Calu3 (cell line): ENCODE results near the gene GAA. TPM values are rescaled to one million over a fixed set of nuclear protein-coding genes. Genes with fewer than 3 reads are reported as not detected.

Source experiments
- BruUV-seq: library from RNA; stranded (reverse); fragments of 400-500 nt; replicated peaks from 2 replicates; lab custom pipeline; 2021; lab: Mats Ljungman, UMichigan
- CTCF ChIA-PET: fragments of 300-600 bp; sonication (Branson Sonifier 250); formaldehyde crosslinking; loops from one replicate; lab custom pipeline; 2022; ENCODE audit warnings: antibody characterized with exemption; lab: Charles Lee
- DNase-seq: peaks from one replicate; pipeline ENCODE4 v3.0.0; 2022
- H3K27ac Mint-ChIP-seq: one replicate; pipeline ENCODE4 v1.8.0; 2022; ENCODE audit warnings: mixed read lengths; ENCODE audit not compliant: unreplicated experiment
- H3K27me3 Mint-ChIP-seq: one replicate; pipeline ENCODE4 v1.8.0; 2022; ENCODE audit warnings: mixed read lengths; ENCODE audit not compliant: unreplicated experiment
- H3K36me3 Mint-ChIP-seq: one replicate; pipeline ENCODE4 v1.8.0; 2022; ENCODE audit warnings: mild to moderate bottlenecking, moderate library complexity, mixed read lengths; ENCODE audit not compliant: insufficient read depth, unreplicated experiment
- H3K4me1 Mint-ChIP-seq: one replicate; pipeline ENCODE4 v1.8.0; 2022; ENCODE audit warnings: mild to moderate bottlenecking, low read depth, mixed read lengths; ENCODE audit not compliant: unreplicated experiment
- H3K4me3 Mint-ChIP-seq: one replicate; pipeline ENCODE4 v1.8.0; 2022; ENCODE audit warnings: mild to moderate bottlenecking, low read depth, moderate library complexity, mixed read lengths; ENCODE audit not compliant: unreplicated experiment
- H3K9me3 Mint-ChIP-seq: one replicate; pipeline ENCODE4 v1.8.0; 2022; ENCODE audit warnings: low read depth, mixed read lengths; ENCODE audit not compliant: unreplicated experiment
- CTCF ChIP-seq: fragments of 200-600 bp; IDR thresholded peaks from one replicate; pipeline ENCODE4 v1.8.0; 2022; ENCODE audit warnings: antibody characterized with exemption; ENCODE audit not compliant: unreplicated experiment
- intact Hi-C: fragments of 100-400 bp; cut with micrococcal nuclease; formaldehyde crosslinking; loops from one replicate; pipeline ENCODE4 v1.10.0; 2022; ENCODE audit not compliant: unreplicated experiment
- total RNA-seq: library from RNA; stranded (reverse); gene quantifications from 2 replicates; pipeline ENCODE4 v1.2.3, GENCODE V29; 2022

GAA gene
- total RNA-seq, 1 experiment from 2014 or later = 73.1 TPM

GRCh38 chr17:80070375-80071115 is 30.8 kb upstream of the GAA start:
- CTCF ChIA-PET = interaction anchor here (2.2 kb wide), 1 partner anchor 62 kb away, joined by 8 read pairs; no protein-coding TSS in a partner anchor
- Mint-ChIP-seq H3K4me1 (peaks cover 22% of the 10 kb centered on the region), H3K4me3 (no peak overlapping the region)

GRCh38 chr17:80071116-80071841 is 30.1 kb upstream of the GAA start:
- H3K9me3 Mint-ChIP-seq = no peaks in the 10 kb centered on the region
- CTCF ChIA-PET = interaction anchor here (0.6 kb wide), 1 partner anchor 38 kb away, joined by 3 read pairs; no protein-coding TSS in a partner anchor
- BruUV-seq = no TSS peak
- peaks cover 5% of the 10 kb centered on the region for H3K36me3 Mint-ChIP-seq
- no peak for TF ChIP-seq CTCF
- DNase-seq = no peak
- no peaks in the 10 kb centered on the region for H3K27me3 Mint-ChIP-seq
- no peak overlapping the region for H3K4me3 Mint-ChIP-seq
- H3K4me1 Mint-ChIP-seq = peaks cover 22% of the 10 kb centered on the region
- H3K27ac Mint-ChIP-seq = no peak overlapping the region
- intact Hi-C loops = no loop called here

More at GRCh38 chr17:80070375-80071115, 30.8 kb upstream of the GAA start:
- H3K9me3 Mint-ChIP-seq = no peaks in the 10 kb centered on the region
- intact Hi-C loops = no loop called here
- H3K36me3 Mint-ChIP-seq = peaks cover 5% of the 10 kb centered on the region
- no peaks in the 10 kb centered on the region for H3K27me3 Mint-ChIP-seq
- no peak for TF ChIP-seq CTCF
- BruUV-seq = no TSS peak
- no peak overlapping the region for H3K27ac Mint-ChIP-seq
- no peak for DNase-seq

- BruUV-seq = no TSS peak
- Mint-ChIP-seq H3K36me3 (peaks cover 5% of the 10 kb centered on the region), H3K4me1 (peaks cover 22% of the 10 kb centered on the region), H3K9me3 (no peaks in the 10 kb centered on the region), H3K4me3 (no peak overlapping the region), H3K27me3 (no peaks in the 10 kb centered on the region), H3K27ac (no peak overlapping the region)
- CTCF ChIA-PET = no interaction called here
- TF ChIP-seq CTCF = no peak
- no peak for DNase-seq
- intact Hi-C loops = no loop called here
These were observed 29.0 kb upstream of the GAA start for GRCh38 chr17:80072410-80072809.

DNA sequence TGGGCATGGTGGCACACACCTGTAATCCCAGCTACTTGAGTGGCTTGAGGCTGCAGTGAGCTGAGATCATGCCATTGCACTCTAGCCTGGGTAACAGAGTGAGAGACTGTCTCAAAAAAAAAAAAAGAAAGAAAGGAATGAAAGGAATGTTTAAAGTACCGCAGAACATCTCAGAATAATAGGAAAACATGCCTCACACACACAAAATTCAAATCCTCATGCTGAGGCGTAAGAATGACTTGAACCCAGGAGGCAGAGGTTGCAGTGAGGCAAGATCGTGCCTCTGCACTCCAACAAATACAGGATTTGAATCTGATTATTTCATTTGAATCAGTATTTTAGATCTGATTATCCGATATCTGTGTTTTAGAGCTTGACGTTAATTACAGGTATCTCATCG is 21.3 kb upstream of the GAA start:
- Mint-ChIP-seq H3K4me1 (no peaks in the 10 kb centered on the region), H3K9me3 (no peaks in the 10 kb centered on the region), H3K36me3 (peaks cover 5% of the 10 kb centered on the region), H3K4me3 (no peak overlapping the region), H3K27ac (no peak overlapping the region), H3K27me3 (peaks cover 15% of the 10 kb centered on the region)
- DNase-seq = no peak
- CTCF ChIA-PET = no interaction called here
- intact Hi-C loops = no loop called here
- no TSS peak for BruUV-seq
- TF ChIP-seq CTCF = no peak
